Measurements from ENCODE around the gene IGF1. TPM values are rescaled to one million over a fixed set of nuclear protein-coding genes. Genes with fewer than 3 reads are reported as not detected.
"Not testable (repeated sequence)": the region's sequence is repeated elsewhere in the genome, so short reads cannot be mapped to it uniquely, and the experiment has no call there.

Gene IGF1
- total RNA-seq, 1 donor from 2014 or later: 5.5 TPM

DNA sequence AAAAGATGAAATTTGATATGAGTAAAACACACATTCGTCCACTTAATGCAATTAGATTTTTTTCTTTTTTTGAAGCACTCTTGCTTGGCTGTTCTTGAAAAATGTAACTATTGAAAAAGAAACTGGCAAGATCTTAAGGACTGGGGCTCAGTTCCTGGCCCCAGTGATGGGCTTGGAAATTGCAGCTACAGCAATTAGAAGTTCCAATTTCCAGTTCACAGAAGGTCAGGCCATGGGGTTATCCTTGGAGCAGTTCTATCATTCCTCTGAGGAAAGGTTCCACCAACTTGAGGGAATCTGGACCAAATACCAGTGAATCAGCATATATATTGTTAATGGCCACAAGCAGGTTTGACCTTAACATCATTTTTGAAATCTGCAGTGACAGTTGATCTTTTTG lies 18.9 kb downstream of the IGF1 start:
- no peak for DNase-seq

GRCh38 chr12:102459314-102459713 lies 21.0 kb downstream of the IGF1 start:
- no peak for DNase-seq

DNA sequence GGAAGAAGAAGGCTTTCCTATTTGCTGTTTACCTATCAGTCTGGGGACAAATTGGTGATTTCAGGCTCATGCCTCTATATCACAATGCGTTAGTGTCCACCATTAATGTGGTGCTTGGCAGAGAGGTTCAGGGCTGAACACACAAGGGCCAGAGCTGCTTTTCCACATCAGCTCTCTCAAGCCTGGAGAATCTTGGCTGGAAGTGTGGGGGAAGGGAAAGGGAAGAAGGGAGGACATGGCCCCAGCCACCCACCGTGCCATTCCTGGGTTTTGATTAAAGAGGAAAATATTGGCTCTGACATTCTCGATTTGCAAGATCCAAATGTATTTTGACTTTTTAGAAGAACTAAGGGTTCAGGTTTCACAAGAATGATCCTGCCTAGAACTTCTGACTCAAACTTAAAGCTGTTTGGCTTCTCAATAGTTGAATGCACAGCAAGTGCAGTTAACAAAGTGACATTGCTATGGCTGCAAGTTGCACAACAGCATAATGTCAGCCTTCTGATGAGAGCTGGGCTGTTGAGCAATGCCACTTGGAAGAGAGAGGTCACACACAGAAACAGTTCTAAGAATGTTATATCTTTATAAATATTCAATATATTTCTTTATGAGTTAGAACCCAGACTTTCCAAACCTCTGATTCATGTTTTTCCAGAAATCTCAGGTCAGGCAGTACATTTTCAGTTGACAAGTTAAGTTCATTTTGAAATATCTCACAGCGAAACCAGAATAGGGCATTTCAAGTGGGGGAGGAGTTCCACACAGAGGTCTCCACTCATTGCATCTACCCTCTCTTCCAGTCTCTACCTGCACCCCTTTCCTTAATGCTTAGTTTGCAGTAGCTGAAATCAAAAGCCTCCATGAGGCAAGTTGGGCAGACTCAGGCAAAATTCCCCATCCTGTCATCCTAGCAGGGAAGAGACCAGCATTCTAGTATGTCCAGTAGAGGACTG lies 25.3 kb downstream of the IGF1 start:
- DNase-seq: no peak

DNA sequence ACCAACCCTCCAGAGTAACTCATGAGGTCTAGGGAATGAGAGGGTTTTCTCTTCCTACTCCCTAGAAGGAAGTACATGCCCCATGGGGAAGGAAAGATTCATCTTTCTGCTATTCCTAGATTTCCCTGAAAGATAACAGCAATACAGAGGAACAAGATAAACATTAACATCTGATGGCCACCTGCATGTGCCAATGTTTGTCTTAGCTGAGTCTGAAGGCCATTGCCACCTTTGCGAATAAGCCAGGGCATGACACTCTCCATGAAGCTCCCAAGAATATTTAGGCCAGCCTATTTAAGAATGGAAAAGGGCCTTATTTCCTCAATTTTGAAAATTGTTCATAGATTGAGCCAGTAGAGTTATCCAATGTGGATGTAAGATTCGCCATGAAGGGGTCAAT lies 26.0 kb downstream of the IGF1 start:
- no peak for DNase-seq

GRCh38 chr12:102452605-102453004 lies 27.8 kb downstream of the IGF1 start:
- DNase-seq: no peak

DNA sequence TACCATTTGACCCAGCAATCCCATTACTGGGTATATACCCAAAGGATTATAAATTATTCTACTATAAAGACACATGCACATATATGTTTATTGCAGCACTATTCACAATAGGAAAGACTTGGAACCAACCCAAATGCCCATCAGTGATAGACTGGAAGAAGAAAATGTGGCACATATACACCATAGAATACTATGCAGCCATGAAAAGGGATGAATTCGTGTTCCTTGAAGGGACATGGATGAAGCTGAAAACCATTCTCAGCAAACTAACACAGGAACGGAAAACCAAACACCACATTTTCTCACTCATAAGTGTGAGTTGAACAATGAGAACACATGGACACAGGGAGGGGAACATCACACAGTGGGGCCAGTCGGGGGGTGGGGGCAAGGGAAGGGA lies 31.3 kb downstream of the IGF1 start:
- not testable (repeated sequence) for DNase-seq

- not testable (repeated sequence) for DNase-seq
These were observed 32.9 kb downstream of the IGF1 start for GRCh38 chr12:102447426-102447825.

DNA sequence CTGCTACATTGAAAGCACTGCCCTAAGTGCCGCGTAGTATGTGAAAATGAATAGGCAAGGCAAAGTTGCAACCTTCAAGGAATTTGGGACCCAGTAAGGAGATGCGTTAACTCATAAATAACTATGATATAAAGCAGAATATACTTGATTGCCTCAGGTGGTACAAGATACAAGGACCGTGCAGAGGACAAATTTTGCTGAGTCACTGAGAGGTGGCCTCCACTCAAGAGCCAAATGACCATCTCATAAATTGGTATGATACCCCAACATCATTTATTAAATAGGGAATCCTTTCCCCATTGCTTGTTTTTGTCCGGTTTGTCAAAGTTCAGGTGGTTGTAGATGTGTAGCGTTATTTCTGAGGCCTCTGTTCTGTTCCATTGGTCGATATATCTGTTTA lies 35.7 kb downstream of the IGF1 start:
- no peak for DNase-seq

- DNase-seq: no peak
These were observed 36.3 kb downstream of the IGF1 start for GRCh38 chr12:102444093-102444492.

DNA sequence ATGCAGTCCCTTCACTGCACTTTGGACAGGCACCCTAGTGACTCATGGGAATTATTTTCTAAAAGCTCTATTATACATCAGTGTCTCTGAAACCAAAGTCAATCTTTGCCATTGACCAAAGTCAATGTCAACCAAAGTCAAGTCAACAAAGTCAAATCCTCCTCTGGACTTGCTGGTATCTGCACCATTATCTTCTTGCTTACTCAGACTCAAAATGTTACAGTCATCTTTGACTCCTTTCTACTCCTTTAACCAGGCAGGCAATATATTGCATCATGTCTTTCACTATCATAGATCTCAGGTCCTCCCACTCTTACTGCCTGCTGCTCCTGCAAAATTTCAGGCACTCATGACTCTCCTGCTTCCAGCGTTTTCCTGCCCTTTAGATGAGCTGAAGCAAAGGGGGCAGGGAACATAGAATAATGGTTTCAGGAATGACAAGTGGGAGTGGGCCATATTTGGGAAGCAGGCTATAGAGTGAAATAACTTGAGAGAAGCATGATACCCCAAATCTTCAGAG lies 39.2 kb downstream of the IGF1 start:
- DNase-seq: no peak

- no peak for DNase-seq
These were observed 40.6 kb downstream of the IGF1 start for GRCh38 chr12:102439426-102440405.

DNA sequence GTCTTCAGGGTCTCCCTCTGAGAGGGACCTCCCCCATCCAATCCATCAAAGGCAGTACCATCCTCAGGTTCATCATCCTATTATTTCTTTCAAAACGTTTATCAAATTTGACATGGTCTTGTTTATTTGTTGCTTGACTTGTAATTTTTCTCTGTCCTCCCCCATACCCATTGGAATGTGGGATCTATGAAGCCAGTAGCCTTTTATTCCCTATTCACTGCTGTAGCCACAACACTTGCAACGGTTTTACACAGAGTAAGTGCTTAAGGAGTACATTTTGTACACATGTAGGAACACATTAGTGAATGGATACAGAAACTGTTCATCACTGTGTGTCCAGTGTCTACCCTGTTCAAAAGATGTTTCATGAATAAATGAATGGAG lies 41.5 kb downstream of the IGF1 start:
- no peak for DNase-seq

GRCh38 chr12:102438047-102438826 lies 42.1 kb downstream of the IGF1 start:
- no peak for DNase-seq

DNA sequence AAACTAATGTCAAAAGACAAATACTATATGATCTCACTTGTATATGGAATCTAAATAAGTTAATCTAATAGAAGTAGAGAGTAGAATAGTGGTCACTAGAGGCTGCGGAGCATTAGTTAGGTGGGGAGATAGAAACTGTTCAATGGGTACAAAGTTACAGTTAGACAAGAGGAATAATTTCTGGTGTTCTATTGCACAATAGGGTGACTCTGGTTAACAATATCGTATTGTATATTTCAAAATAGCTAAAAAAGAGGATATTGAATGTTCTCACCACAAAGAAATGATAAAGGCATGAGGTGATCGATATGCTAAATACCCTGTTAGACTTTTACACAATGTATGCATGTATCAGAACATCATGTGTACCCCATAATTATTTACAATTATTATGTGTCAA lies 42.9 kb downstream of the IGF1 start:
- DNase-seq: no peak

GRCh38 chr12:102436867-102437266 lies 43.5 kb downstream of the IGF1 start:
- DNase-seq: no peak

- DNase-seq: no peak
These were observed 44.4 kb downstream of the IGF1 start for GRCh38 chr12:102435827-102436436.

GRCh38 chr12:102433304-102433703 lies 47.1 kb downstream of the IGF1 start:
- no peak for DNase-seq

DNA sequence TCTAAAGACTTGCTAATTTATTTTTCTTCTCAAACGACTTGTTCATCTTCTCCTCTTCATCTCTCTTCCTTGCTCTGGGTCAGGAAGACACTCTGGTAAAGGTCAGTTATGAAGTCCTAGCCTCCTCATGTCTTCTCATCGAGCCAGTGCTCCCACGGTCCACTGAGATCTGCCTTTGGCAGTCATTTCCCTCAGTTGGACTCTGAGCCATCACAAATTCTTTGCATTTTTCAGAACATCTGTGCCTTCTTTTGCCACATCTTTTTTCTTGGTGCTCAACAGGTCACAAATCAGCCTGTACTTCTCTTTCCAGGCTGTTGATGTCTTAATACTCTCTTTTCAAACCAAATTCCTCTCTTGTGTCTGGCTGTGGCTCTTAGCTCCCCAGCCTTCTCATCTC lies 49.7 kb downstream of the IGF1 start:
- no peak for DNase-seq

DNA sequence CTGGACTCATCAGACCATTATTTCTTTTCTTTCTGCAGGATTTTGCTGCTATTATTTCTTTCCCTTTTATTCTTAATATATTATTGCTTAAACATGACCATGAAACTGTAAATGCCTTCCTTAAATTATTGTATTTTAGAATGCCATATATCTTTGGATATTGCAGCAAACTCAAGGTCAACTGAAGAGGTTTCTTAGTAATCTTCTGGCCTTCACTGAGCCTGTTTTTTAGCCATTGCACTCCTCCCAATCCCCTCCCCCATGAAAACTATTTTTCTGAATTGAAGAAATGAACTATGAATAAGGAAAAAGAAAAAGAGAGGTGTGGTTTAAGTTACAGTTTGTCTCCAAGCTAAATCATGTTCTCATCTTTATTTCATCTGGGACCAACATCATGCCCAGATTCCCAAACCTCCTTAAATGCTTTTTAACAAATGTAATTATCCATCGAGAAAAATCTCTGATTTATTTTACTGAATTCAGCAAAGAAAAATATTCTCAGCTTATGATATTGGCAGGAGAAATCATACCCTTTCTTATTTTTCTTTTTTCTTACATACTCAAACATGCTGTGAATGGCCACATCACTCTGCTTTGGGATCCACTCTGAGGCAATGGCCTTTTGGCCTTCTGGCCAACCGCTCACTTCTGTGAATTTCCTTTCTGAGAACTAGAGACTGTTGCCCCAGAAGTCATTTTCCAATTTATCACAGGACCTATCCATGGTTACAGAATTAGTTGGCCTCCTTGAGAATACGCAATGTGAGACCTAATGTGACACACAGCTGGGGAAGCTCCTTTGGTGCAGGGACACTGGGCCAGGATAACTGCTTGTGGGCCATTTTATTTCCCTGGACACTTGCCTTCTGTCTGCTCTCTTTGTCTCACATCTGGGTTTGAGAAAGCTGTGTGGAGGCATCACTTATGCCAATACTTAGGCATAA lies 50.9 kb downstream of the IGF1 start:
- DNase-seq: no peak

DNA sequence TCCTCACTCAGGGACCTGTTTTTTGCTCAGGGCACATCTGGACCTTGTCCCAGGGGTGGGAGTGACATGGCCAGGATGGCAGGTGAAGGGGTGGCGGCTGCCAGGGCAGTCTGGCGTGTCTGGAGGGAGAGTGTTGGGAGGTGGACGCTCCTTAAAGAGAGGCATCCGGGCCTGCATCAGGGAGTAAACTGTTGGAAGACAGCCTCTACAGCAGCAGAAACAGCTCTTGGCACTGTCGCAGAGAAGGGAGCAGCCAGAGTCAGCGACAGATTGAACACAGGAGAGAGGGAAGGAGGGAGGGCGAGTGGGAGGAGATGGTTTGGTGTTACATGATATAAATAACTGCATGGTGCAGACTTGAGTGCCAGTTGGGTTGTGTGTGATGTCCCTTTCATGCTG lies 52.8 kb downstream of the IGF1 start:
- peak; percentile 64 for DNase-seq

Measured in occipital lobe (tissue), 2 donors.